ENCODE results near the gene NSMCE1.

NSMCE1 gene

GRCh38 chr16:27242398-27242797 is 26.2 kb downstream of the NSMCE1 start:
- no peaks in the 10 kb centered on the region for H3K27me3 ChIP-seq (ENCODE audit: control insufficient read depth, insufficient read depth, low read length)
- H3K36me3 ChIP-seq (ENCODE audit: control insufficient read depth, insufficient read depth, low read length) = no peaks in the 10 kb centered on the region
- TF ChIP-seq, protein P1, sequence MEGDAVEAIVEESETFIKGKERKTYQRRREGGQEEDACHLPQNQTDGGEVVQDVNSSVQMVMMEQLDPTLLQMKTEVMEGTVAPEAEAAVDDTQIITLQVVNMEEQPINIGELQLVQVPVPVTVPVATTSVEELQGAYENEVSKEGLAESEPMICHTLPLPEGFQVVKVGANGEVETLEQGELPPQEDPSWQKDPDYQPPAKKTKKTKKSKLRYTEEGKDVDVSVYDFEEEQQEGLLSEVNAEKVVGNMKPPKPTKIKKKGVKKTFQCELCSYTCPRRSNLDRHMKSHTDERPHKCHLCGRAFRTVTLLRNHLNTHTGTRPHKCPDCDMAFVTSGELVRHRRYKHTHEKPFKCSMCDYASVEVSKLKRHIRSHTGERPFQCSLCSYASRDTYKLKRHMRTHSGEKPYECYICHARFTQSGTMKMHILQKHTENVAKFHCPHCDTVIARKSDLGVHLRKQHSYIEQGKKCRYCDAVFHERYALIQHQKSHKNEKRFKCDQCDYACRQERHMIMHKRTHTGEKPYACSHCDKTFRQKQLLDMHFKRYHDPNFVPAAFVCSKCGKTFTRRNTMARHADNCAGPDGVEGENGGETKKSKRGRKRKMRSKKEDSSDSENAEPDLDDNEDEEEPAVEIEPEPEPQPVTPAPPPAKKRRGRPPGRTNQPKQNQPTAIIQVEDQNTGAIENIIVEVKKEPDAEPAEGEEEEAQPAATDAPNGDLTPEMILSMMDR (IDR thresholded peaks at IDR 0.05) = no peak
- H3K4me3 ChIP-seq (ENCODE audit: low read depth, low read length) = peak overlapping the region; percentile 30
- H3K4me1 ChIP-seq = peaks cover 22% of the 10 kb centered on the region
- H3K9me3 ChIP-seq (ENCODE audit: control insufficient read depth, low read length) = no peaks in the 10 kb centered on the region
- H3K4me2 ChIP-seq (ENCODE audit: low read length) = peak overlapping the region; percentile 43
- H3K9ac ChIP-seq = no peak overlapping the region
- no peak overlapping the region for H2AFZ ChIP-seq
- peaks cover 16% of the 10 kb centered on the region for H3K79me2 ChIP-seq
- peak overlapping the region; percentile 38 for H3K27ac ChIP-seq

DNA sequence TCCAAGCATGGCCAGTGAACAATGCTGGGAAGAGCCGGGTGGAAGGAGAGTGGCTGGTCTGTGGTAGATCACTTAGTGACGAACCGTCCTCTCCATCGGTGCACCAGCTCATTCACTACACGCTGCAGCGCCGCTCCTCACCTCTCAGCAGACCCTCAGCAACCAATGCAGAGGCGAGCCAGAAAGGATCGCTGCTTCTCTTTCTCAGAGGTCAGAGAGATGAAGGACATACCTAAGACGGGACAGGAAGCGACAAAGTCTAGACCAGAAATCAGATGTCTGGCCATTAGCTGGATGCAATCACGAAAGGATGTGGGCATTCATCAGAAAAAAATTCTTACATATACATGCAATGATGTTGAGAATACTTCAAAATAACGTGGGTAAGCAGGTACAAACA is 26.9 kb downstream of the NSMCE1 start:
- Histone ChIP-seq H3K4me2 (ENCODE audit: low read length) (no peak overlapping the region), H3K27ac (peak overlapping the region; percentile 38), H3K4me3 (ENCODE audit: low read depth, low read length) (no peak overlapping the region), H3K9ac (no peak overlapping the region), H3K36me3 (ENCODE audit: control insufficient read depth, insufficient read depth, low read length) (no peaks in the 10 kb centered on the region), H3K9me3 (ENCODE audit: control insufficient read depth, low read length) (no peaks in the 10 kb centered on the region), H3K27me3 (ENCODE audit: control insufficient read depth, insufficient read depth, low read length) (no peaks in the 10 kb centered on the region), H3K79me2 (peaks cover 14% of the 10 kb centered on the region), H2AFZ (no peak overlapping the region), H3K4me1 (peaks cover 21% of the 10 kb centered on the region)
- TF ChIP-seq, protein P1 (IDR thresholded peaks at IDR 0.05) = no peak

GRCh38 chr16:27240948-27241531 is 27.5 kb downstream of the NSMCE1 start:
- peaks cover 15% of the 10 kb centered on the region for H3K4me1 ChIP-seq

DNA sequence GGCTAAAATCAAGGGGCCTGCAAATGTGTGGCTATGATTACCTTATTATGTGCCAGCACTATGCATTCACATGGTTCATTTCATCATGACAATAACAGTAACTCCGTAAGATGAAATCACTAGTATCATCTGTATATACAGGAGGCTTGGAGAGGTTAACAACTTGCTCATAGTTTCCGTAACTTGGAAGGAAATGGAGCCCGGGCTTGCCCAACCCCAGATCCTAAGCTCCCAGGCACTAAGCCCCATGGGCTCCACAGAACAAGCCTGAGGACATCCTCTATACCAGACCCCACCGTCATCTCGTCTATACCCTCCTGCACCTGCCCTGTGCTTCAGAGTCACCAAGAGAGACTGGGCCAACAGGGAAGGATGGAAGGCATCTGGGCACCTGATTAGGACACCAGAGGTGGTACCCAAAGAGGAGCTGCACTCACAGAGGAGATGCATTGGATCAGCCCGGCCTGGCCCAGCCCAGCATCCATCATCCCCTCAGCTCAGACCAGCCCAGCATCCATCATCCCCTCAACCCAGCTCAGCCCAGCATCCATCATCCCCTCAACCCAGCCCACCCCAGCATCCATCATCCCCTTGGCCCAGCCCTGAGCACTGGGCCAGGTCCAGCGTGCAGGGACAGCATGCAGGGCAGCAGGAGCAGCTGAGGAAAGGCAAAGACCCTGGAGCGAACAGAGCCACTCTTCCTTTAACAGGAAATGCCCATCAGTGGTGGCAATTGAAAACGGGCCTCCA is 28.5 kb downstream of the NSMCE1 start:
- H3K27me3 ChIP-seq (ENCODE audit: control insufficient read depth, insufficient read depth, low read length) = no peaks in the 10 kb centered on the region
- no peak overlapping the region for H3K27ac ChIP-seq
- H3K4me2 ChIP-seq (ENCODE audit: low read length) = no peak overlapping the region
- no peak overlapping the region for H3K9ac ChIP-seq
- no peaks in the 10 kb centered on the region for H3K36me3 ChIP-seq (ENCODE audit: control insufficient read depth, insufficient read depth, low read length)
- H3K79me2 ChIP-seq = peaks cover 14% of the 10 kb centered on the region
- H3K4me3 ChIP-seq (ENCODE audit: low read depth, low read length) = no peak overlapping the region
- H3K4me1 ChIP-seq = peaks cover 15% of the 10 kb centered on the region
- no peaks in the 10 kb centered on the region for H3K9me3 ChIP-seq (ENCODE audit: control insufficient read depth, low read length)
- no peak overlapping the region for H2AFZ ChIP-seq
- TF ChIP-seq, protein P1 (IDR thresholded peaks at IDR 0.05) = no peak

More at GRCh38 chr16:27240948-27241531, 27.5 kb downstream of the NSMCE1 start:
- Histone ChIP-seq H2AFZ (no peak overlapping the region), H3K9me3 (ENCODE audit: control insufficient read depth, low read length) (no peaks in the 10 kb centered on the region), H3K79me2 (peaks cover 14% of the 10 kb centered on the region), H3K9ac (no peak overlapping the region), H3K4me3 (ENCODE audit: low read depth, low read length) (no peak overlapping the region), H3K27me3 (ENCODE audit: control insufficient read depth, insufficient read depth, low read length) (no peaks in the 10 kb centered on the region), H3K36me3 (ENCODE audit: control insufficient read depth, insufficient read depth, low read length) (no peaks in the 10 kb centered on the region), H3K27ac (peak overlapping the region; percentile 22), H3K4me2 (ENCODE audit: low read length) (no peak overlapping the region)
- TF ChIP-seq, protein P1 (IDR thresholded peaks at IDR 0.05) = no peak

Measured in parathyroid adenoma (tissue), 2 donors.